HL-60 (cell line): ENCODE measurements around the gene SPON1.

Experiments used
- DNase-seq, 2 experiments: peaks; one replicate each; pipeline ENCODE4 v3.0.0-alpha.2; 2010 to 2020; ENCODE audit warnings: low read depth in 1 of 2, low spot score in 1 of 2
- H3K27ac ChIP-seq: fragments of 250-450 bp; sonication (Bioruptor Pico); replicated peaks from 2 replicates; pipeline ENCODE4 v1.5.1; 2020; ENCODE audit warnings: mild to moderate bottlenecking, moderate library complexity
- H3K27me3 ChIP-seq: fragments of 250-450 bp; sonication (Bioruptor Pico); 2 replicates; pipeline ENCODE4 v1.5.1; 2021; ENCODE audit warnings: mild to moderate bottlenecking, moderate library complexity; ENCODE audit not compliant: insufficient read depth, poor library complexity, severe bottlenecking
- H3K4me3 ChIP-seq: replicated peaks from 2 replicates; pipeline ENCODE4 v1.5.1; 2011; ENCODE audit warnings: mild to moderate bottlenecking, control low read depth, low read length; ENCODE audit not compliant: insufficient read depth
- CTCF ChIP-seq: IDR thresholded peaks from one replicate; pipeline ENCODE4 v1.5.1; 2011; ENCODE audit warnings: low read length, control low read depth, inconsistent platforms; ENCODE audit not compliant: insufficient read depth
- GABPA ChIP-seq: IDR thresholded peaks from 2 replicates; pipeline ENCODE4 v1.6.1; 2012; ENCODE audit warnings: low read depth
- POLR2AphosphoS5 ChIP-seq: IDR thresholded peaks from 2 replicates; pipeline ENCODE4 v1.6.1; 2012; ENCODE audit warnings: low read depth
- REST ChIP-seq: IDR thresholded peaks from 2 replicates; pipeline ENCODE4 v1.6.1; 2012; ENCODE audit warnings: low read depth; ENCODE audit not compliant: insufficient replicate concordance
- SPI1 ChIP-seq: IDR thresholded peaks from 2 replicates; pipeline ENCODE4 v1.6.1; 2012; ENCODE audit warnings: low read depth, mild to moderate bottlenecking, borderline replicate concordance

SPON1 gene

GRCh38 chr11:14253840-14254239 is 291.3 kb downstream of the SPON1 start:
- no peak overlapping the region for H3K27ac ChIP-seq
- H3K27me3 ChIP-seq, result peaks cover 10% of the 10 kb centered on the region
- no peak for TF ChIP-seq REST
- TF ChIP-seq CTCF, result no peak
- no peak for TF ChIP-seq POLR2AphosphoS5
- no peak for TF ChIP-seq SPI1
- DNase-seq, result no peak
- H3K4me3 ChIP-seq, result no peak overlapping the region

- Histone ChIP-seq H3K27me3 (peaks cover 9% of the 10 kb centered on the region), H3K4me3 (no peak overlapping the region), H3K27ac (no peak overlapping the region)
- TF ChIP-seq CTCF, result no peak
- TF ChIP-seq SPI1, result no peak
- TF ChIP-seq POLR2AphosphoS5, result no peak
- no peak for TF ChIP-seq REST
- no peak for TF ChIP-seq GABPA
- no peak for DNase-seq
Measured at GRCh38 chr11:14254533-14255237, 292.2 kb downstream of the SPON1 start.

DNA sequence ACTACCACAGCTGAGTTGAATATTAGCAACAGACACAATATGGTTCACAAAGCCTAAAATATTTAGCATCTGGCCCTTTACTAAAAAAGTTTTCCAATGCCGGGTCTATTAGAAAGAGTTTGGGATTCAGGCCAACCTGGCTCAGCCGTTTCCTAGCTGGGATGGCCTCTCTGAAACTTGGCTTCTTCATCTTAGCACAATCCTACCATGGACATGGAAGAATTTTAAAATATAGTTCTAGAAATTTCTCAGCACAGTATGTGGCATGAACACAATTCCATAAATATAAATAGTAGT is 292.7 kb downstream of the SPON1 start:
- H3K4me3 ChIP-seq, result no peak overlapping the region
- no peak overlapping the region for H3K27ac ChIP-seq
- peaks cover 9% of the 10 kb centered on the region for H3K27me3 ChIP-seq
- TF ChIP-seq POLR2AphosphoS5 (no peak), REST (no peak), GABPA (no peak), SPI1 (no peak), CTCF (no peak)
- DNase-seq, result no peak
